GM18511 (cell line): Measurements from ENCODE around the gene MMP26.
A peak's percentile ranks its signal among the peaks of the same experiment; 100 is the strongest.

Experiments used
- ATAC-seq: cut with Tn5 transposase; IDR thresholded peaks from one replicate; pipeline ENCODE4 v1.9.1; 2021; ENCODE audit warnings: mild to moderate bottlenecking, moderate library complexity; ENCODE audit not compliant: unreplicated experiment

MMP26 gene

GRCh38 chr11:4704054-4704789 lies at the start of gene MMP26:
Gene MMP26, plus strand, starts transcription at chr11:4704784.
- no peak for ATAC-seq

GRCh38 chr11:4658629-4659445 lies 45.7 kb upstream of the MMP26 start:
- ATAC-seq = no peak

GRCh38 chr11:4662876-4663275 lies 41.7 kb upstream of the MMP26 start:
- no peak for ATAC-seq

DNA sequence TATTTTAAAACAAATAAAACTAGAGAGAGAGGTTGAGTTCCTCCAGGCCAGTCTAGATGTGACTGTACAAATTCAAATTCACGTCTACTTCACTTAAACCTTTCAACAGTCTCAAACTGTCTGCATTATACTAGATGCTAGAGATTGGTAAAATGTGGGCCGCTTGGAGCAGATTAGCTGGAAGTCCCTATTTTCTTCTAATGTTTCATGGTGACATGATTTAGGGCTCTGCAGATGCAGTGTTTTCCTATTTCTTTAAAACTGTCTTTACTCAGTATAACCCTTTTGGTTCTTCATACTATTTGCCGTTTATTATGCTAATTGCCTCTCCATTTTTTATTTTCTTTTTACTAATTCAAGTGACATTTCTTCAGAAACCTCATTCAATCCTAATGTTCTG lies 40.4 kb upstream of the MMP26 start:
- ATAC-seq = no peak

- no peak for ATAC-seq
These were observed 39.8 kb upstream of the MMP26 start for GRCh38 chr11:4664786-4665185.

DNA sequence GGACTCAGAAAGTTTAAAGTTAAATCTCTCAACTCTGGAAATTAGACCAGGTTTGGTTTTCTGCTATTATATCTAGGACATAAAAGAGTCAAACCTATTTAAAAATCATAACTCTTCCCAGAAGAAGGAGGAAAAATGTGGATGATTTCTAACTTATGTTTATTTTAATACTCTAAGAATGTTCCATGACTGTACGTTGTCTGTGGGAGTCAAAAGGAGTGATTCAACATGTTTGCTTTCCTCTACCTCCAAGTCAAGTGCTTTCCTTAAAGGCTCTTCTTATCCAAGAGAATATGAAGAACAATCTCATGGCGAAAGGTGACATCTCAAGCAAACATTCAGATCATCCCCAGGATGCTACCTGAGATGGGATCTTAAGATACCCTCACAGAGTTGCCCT lies 39.2 kb upstream of the MMP26 start:
- ATAC-seq = no peak

GRCh38 chr11:4671741-4672140 lies 32.8 kb upstream of the MMP26 start:
- ATAC-seq = no peak

DNA sequence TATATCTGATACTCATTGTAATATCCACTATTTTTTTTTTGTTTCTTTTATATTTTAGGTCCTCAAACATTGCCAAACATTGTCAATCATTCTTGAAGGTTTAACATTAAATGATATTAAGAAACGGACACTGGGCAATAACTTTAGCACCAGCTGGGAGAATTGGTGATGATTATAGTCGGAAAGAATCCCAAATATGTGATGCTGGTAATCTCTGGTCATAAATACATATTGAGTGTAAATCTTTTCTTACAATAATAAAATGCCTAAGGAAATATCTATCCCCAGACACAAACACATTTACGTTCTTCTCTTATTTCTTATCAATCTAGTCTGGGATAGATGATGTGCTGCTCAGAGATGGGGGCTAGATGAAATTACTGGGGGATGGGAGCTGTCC lies 32.1 kb upstream of the MMP26 start:
- ATAC-seq = no peak

- no peak for ATAC-seq
These were observed 30.8 kb upstream of the MMP26 start for GRCh38 chr11:4673781-4674180.

DNA sequence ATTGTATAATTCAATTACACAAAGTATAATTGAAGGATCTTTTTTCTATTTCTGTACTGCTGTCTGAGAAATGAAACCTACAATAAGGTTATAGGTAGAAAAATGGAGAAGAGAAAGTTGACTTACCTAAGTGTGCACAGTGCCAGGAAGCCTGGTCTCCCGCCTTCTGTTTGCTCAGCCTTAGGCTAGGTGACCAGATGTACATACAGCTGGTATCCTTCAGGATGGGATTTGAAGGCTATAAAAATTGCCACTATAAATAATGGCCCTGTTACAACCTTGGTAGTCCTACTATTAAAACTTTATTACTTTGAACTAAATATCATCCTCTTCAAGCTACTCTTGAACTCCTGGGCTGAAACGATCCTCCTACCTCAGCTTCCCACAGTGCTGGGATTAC lies 26.6 kb upstream of the MMP26 start:
- no peak for ATAC-seq

GRCh38 chr11:4680341-4680740 lies 24.2 kb upstream of the MMP26 start:
- ATAC-seq = no peak

DNA sequence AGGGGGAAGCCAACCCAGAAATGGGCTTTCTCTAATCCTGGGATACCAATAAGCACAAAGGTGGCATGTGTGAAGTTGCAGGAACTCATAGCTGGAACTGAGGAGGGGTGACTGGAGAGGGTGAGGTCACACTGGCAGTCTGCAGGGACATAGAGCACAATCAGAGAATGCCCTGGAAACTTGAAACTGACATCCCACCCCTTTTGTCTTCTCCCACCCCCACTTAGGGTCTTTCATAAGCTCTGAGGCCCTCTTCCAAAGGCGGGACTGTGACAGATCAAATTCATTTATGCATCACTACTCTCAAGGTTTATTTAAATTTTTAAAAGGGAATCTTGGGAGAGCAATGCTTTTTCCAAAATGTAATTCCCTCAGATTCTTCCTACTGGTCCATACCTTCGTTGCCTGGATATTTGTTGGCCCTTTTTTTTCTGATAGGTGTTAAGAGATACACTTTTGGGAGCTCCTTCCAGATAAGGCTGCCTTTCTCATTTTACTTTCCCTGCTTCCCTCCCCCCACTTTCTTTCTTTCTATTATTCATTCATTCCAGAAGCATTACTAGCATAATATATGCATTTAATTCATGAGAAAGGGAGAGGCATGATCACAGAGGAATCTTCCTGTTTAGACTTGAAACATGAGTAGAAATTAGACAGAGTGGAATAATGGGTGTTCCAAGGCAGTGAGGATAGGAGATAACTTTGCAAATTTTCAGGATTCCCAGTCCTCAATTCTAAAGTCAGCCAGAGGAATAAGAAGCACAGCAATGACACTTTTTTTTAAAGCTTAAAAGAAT lies 21.8 kb upstream of the MMP26 start:
- ATAC-seq = no peak

DNA sequence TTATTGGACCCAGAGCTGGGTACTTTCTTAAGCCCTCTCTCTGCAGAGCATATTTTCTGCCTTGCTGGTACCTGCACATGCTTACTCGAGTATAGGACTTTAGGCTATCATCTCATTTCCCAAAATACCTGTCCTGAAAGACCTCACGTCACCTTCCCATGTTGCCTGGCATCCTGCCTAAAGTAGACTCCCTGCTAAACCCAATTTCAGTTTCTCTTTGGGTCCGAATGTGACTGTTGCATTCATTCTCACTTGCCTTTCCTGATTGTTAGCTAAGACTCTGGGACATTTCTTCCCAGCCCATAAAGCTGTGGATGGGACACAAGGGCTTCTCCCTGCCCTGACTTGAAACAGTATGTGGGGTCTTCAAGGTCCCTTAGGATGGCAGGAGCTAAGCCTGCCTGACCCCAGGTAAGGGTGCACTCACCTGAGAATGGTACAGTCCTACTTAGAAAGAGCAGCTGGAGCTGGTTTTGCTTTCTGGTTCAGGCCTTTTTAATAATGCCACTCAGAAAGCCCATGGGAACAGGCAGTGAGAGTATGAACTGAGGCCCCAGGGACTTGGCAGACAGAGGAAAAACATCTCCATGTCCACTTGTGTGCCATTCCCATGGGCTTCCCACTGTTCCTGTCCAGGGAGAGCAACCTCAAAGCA lies 19.8 kb upstream of the MMP26 start:
- no peak for ATAC-seq

GRCh38 chr11:4695442-4695841 lies 9.1 kb upstream of the MMP26 start:
- no peak for ATAC-seq

- ATAC-seq = no peak
These were observed 7.0 kb upstream of the MMP26 start, which contains the start of gene OR51E2 for GRCh38 chr11:4697585-4697984. Gene OR51E2, minus strand, starts transcription at chr11:4697853. Its CDS starts 15,142 bp downstream, at chr11:4682711.

- peak; percentile 97 for ATAC-seq
These were observed 4.7 kb upstream of the MMP26 start for GRCh38 chr11:4699697-4700435.

- no peak for ATAC-seq
These were observed 4.2 kb upstream of the MMP26 start for GRCh38 chr11:4700436-4700820.

GRCh38 chr11:4704790-4705334 lies 278 bp downstream of the MMP26 start:
- ATAC-seq = no peak

GRCh38 chr11:4713241-4713640 lies 8.7 kb downstream of the MMP26 start:
- ATAC-seq = no peak

GRCh38 chr11:4714300-4714699 lies 9.7 kb downstream of the MMP26 start:
- ATAC-seq = no peak
